AG09319 (cell line): ENCODE results near the gene BID.
A peak's percentile ranks its signal among the peaks of the same experiment; 100 is the strongest.

Experiments
- DNase-seq: peaks from one replicate; pipeline ENCODE4 v3.0.0-alpha.2; 2010; ENCODE audit warnings: low read depth; ENCODE audit errors: extremely low read depth
- TF ChIP-seq, protein P1 (sequence below): IDR thresholded peaks from 2 replicates; pipeline ENCODE4 v1.5.1; 2011; ENCODE audit warnings: low read depth, mild to moderate bottlenecking, inconsistent platforms, low read length, moderate library complexity

Gene BID

DNA sequence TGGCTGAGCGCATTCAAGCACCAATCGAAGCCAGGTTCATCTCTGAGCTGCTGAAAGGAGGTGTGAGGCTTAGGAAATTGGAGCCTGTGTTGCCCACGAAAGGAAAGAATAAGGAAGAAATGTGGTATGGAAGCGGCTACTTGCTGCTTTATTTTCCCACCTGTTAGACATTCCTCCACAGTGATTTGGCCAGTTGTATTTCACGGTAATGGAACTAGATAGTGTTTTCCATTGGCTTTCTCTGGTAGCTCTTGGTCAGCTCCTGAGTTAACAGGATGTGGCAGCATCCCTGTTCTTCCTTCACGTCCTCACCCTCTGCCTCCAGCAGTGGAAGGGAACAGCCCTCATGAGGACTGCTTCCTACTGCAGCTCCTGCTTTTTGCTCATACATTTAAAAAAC lies 44.7 kb downstream of the BID start:
- TF ChIP-seq, protein P1, sequence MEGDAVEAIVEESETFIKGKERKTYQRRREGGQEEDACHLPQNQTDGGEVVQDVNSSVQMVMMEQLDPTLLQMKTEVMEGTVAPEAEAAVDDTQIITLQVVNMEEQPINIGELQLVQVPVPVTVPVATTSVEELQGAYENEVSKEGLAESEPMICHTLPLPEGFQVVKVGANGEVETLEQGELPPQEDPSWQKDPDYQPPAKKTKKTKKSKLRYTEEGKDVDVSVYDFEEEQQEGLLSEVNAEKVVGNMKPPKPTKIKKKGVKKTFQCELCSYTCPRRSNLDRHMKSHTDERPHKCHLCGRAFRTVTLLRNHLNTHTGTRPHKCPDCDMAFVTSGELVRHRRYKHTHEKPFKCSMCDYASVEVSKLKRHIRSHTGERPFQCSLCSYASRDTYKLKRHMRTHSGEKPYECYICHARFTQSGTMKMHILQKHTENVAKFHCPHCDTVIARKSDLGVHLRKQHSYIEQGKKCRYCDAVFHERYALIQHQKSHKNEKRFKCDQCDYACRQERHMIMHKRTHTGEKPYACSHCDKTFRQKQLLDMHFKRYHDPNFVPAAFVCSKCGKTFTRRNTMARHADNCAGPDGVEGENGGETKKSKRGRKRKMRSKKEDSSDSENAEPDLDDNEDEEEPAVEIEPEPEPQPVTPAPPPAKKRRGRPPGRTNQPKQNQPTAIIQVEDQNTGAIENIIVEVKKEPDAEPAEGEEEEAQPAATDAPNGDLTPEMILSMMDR = no peak
- DNase-seq = no peak

DNA sequence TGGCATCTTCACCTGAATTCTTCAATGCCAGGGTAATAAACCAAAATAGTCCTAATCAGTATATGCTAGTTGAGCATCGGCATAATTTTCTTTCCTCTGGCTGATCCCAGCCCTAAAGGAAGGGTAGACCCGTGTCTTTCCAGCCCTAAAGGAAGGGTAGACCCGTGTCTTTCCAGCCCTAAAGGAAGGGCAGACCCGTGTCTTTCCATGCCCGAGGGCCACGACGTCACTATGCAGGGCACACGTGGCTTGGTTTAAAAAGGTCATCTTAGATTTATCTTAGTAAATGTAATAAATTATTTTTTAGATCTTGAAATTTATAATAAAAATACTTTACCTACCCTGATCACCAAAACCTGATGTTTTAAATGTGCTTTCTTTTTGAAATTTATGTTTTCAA lies 45.5 kb downstream of the BID start:
- no peak for DNase-seq
- TF ChIP-seq, protein P1 = no peak

DNA sequence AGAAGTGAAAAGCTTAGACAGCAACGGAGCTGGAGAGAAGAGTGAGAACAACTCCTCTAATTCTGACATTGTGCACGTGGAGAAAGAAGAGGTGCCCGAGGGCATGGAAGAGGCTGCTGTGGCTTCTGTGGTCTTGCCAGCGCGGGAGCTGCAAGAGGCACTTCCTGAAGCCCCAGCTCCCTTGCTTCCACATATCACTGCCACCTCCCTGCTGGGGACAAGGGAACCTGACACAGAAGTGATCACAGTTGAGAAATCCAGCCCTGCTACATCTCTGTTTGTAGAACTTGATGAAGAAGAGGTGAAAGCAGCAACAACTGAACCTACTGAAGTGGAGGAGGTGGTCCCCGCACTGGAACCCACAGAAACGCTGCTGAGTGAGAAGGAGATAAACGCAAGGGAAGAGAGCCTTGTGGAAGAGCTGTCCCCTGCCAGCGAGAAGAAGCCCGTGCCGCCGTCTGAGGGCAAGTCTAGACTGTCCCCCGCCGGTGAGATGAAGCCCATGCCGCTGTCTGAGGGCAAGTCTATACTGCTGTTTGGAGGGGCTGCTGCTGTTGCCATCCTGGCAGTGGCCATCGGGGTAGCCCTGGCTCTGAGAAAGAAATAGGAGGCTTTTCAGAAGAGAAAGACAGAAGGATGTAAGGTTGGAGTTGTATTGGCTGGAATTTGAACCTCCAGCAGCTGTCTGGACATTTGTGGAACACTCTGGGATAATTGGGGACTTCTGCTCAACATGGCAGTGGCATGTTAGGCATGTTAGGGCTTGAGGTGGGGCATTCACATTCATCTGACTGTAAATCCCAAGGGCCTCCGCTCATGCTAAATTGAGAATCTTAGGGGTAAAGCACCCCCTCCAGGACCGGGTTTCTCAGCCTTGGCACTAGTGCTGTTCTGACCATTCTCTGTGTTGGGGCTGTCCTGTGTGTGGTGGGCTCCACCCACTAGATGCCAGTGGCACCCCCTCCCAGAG lies 47.1 kb downstream of the BID start:
- no peak for DNase-seq
- TF ChIP-seq, protein P1 = no peak

DNA sequence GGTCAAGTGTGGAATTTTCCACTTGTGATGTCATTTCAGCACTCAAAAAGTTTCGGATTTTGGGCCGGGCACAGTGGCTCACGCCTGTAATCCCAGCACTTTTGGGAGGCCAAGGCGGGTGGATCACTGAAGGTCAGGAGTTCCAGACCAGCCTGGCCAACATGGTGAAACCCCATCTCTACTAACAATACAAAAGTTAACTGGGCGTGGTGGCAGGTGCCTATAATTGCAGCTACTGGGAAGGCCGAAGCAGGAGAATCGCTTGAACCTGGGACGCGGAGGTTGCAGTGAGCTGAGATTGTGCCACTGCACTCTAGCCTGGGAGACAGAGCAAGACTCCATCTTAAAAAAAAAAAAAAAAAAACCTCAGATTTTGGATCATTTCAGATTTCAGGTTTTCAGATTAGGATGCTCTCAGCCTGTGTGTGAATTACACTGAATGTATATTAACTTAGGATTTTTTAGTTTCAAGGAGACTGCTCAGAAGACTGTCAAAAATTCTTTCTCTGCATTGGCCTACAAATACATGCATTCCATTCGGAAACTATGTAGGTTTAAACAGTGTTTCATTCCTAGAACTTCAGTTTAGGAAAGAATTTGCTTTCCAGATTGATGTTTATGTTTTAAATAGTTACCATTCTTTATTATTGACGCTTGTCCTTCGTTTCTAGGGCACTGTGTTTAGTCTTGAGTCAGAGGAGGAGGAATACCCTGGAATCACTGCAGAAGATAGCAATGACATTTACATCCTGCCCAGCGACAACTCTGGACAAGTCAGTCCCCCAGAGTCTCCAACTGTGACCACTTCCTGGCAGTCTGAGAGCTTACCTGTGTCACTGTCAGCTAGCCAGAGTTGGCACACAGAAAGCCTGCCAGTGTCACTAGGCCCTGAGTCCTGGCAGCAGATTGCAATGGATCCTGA lies 48.0 kb downstream of the BID start:
- TF ChIP-seq, protein P1 = no peak
- DNase-seq = peak; percentile 14

DNA sequence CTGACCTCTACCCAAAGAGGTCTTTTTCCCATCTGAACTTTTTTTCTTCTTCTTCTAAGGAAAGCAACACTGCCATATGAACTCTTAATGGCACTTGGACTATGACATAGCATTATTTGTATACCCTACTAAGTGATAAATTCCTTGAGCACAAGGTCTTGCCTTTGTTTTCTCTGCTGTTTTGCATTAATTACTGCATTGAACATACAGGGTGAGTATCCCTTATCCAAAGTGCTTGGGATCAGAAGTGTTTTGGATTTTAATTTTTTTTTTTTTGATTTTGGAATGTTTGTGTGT lies 48.8 kb downstream of the BID start:
- TF ChIP-seq, protein P1 = no peak
- no peak for DNase-seq

DNA sequence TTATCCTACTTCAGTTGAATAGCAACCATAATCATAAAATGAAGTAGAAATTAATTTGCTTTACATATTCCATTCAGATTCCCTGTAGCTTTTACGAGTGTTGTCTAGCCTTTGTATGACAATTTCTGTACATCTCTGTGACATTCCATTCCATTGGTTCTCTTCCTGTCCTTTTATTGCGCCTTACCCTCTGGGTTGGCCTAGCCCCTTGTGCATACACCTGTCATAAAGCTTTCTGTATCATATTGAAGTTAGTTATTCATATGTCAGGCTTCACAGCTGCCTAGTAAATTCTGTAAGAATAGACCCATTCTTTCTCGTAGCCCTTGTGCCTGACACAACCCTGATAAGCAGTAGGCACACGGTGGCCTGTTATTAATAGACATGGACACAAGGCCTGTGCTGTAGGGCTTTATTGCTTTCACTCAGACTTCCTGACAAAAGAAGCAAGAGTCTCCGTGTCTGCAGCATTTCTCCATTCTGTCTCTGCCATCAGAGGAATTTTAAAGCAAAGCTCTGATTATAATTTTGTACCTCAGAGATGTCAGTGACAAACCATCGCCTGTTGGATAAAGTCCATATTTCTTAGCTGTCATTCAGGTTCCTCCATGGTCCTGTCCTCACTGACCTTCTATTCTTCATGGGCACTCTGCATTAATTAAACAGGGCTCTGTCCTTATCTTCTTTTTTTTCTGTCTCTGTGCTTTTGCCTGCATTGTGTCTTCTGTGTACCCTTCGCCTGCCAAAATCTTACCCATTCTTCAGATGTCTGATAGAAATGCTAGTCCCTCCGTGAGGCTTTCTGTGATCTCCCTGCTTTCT lies 49.4 kb downstream of the BID start:
- TF ChIP-seq, protein P1 = no peak
- DNase-seq = no peak
